C4-2B (cell line): Measurements from ENCODE around the gene FOXM1.

ENCODE experiments used
- H3K27ac ChIP-seq: fragments of 450-650 bp; 2 replicates; pipeline ENCODE4 v1.5.1; 2017
- CTCF ChIP-seq: fragments of 450-650 bp; conservative IDR thresholded peaks from 2 replicates; pipeline ENCODE4 v1.5.1; 2017; ENCODE audit warnings: mild to moderate bottlenecking
- ZFX ChIP-seq: fragments of 450-650 bp; IDR thresholded peaks from 2 replicates; pipeline ENCODE4 v1.6.1; 2017

FOXM1 gene

GRCh38 chr12:2912216-2912575, 35.2 kb upstream of the FOXM1 start:
- TF ChIP-seq ZFX: no peak
- no peak for TF ChIP-seq CTCF
- no peak overlapping the region for H3K27ac ChIP-seq

- TF ChIP-seq CTCF (no peak), ZFX (no peak)
- no peak overlapping the region for H3K27ac ChIP-seq
These were observed 27.3 kb upstream of the FOXM1 start for GRCh38 chr12:2904260-2904659.

GRCh38 chr12:2902272-2902880, 25.4 kb upstream of the FOXM1 start:
- H3K27ac ChIP-seq: no peak overlapping the region

GRCh38 chr12:2900642-2901041, 23.7 kb upstream of the FOXM1 start:
- TF ChIP-seq CTCF: no peak
- no peak for TF ChIP-seq ZFX
- no peak overlapping the region for H3K27ac ChIP-seq

More at GRCh38 chr12:2902272-2902880, 25.4 kb upstream of the FOXM1 start:
- no peak for TF ChIP-seq CTCF
- no peak for TF ChIP-seq ZFX

- H3K27ac ChIP-seq: no peak overlapping the region
- no peak for TF ChIP-seq CTCF
- no peak for TF ChIP-seq ZFX
These were observed 20.4 kb upstream of the FOXM1 start for GRCh38 chr12:2897418-2897817.

GRCh38 chr12:2895511-2895910, 18.5 kb upstream of the FOXM1 start:
- no peak overlapping the region for H3K27ac ChIP-seq
- TF ChIP-seq ZFX (no peak), CTCF (no peak)

GRCh38 chr12:2895051-2895451, 18.1 kb upstream of the FOXM1 start:
- TF ChIP-seq ZFX: no peak
- no peak for TF ChIP-seq CTCF
- H3K27ac ChIP-seq: no peak overlapping the region
